ENCODE results near the gene ZNF541. TPM values are rescaled to one million over a fixed set of nuclear protein-coding genes. Genes with fewer than 3 reads are reported as not detected.
A peak's percentile ranks its signal among the peaks of the same experiment; 100 is the strongest.

The ZNF541 gene
- total RNA-seq, 6 donors from 2014 or later, result 0.20 to 2.1 (median 0.42) TPM

- Histone ChIP-seq H3K27ac (peak overlapping the region in 2 of 4 donors; percentile 42 to 77), H3K36me3 (no peaks in the 10 kb centered on the region), H3K27me3 (peaks cover 0 to 12% (median 5%) of the 10 kb centered on the region in 4 donors), H3K9me3 (no peaks in the 10 kb centered on the region), H3K4me3 (no peak overlapping the region), H3K4me1 (peaks cover 0 to 13% (median 10%) of the 10 kb centered on the region in 4 donors)
- ATAC-seq (ENCODE audit: low FRiP score in 2 of 2) (peak; percentile 44 to 91), DNase-seq (peak in 1 of 2 donors; percentile 81)
- 68 to 75% methylated on average over 13 of the region's 13 CpGs for WGBS, 2 donors
- TF ChIP-seq CTCF (IDR thresholded peaks at IDR 0.05) (no peak), POLR2A (IDR thresholded peaks at IDR 0.05) (peak in 1 of 4 donors; percentile 47), EP300 (IDR thresholded peaks at IDR 0.05) (peak in 2 of 4 donors; percentile 38 to 49), POLR2AphosphoS5 (IDR thresholded peaks at IDR 0.05) (peak; percentile 30 to 43)
Observed at GRCh38 chr19:47549261-47549862, 23.6 kb downstream of the ZNF541 start.

GRCh38 chr19:47547199-47547598 is 25.7 kb downstream of the ZNF541 start:
- no peak for TF ChIP-seq POLR2AphosphoS5 (IDR thresholded peaks at IDR 0.05)
- no peak for TF ChIP-seq CTCF (IDR thresholded peaks at IDR 0.05)
- no peak for TF ChIP-seq EP300 (IDR thresholded peaks at IDR 0.05)
- no peak for TF ChIP-seq POLR2A (IDR thresholded peaks at IDR 0.05)
- Histone ChIP-seq H3K4me3 (no peak overlapping the region), H3K27me3 (peaks cover 0 to 12% (median 5%) of the 10 kb centered on the region in 4 donors), H3K36me3 (no peaks in the 10 kb centered on the region), H3K27ac (no peak overlapping the region), H3K4me1 (peaks cover 0 to 13% (median 10%) of the 10 kb centered on the region in 4 donors), H3K9me3 (no peaks in the 10 kb centered on the region)
- WGBS, 2 donors, result 72 to 86% methylated on average over 2 of the region's 2 CpGs
- DNase-seq, result no peak
- no peak for ATAC-seq (ENCODE audit: low FRiP score in 2 of 2)

- DNase-seq, result peak in 1 of 2 donors; percentile 79
- WGBS, 2 donors, result 45% methylated on average over 35 of the region's 75 CpGs; no CpG with 5 or more reads in 1 of the 2 donors
- H3K9me3 ChIP-seq, result no peaks in the 10 kb centered on the region
- peak overlapping the region in 3 of 4 donors; percentile 13 to 35 (median 18) for H3K4me3 ChIP-seq
- no peaks in the 10 kb centered on the region for H3K36me3 ChIP-seq
- peaks cover 0 to 13% (median 10%) of the 10 kb centered on the region in 4 donors for H3K4me1 ChIP-seq
- H3K27me3 ChIP-seq, result peaks cover 0 to 12% (median 5%) of the 10 kb centered on the region in 4 donors
- peak in 1 of 2 donors; percentile 38 for ATAC-seq (ENCODE audit: low FRiP score in 2 of 2)
- TF ChIP-seq CTCF (IDR thresholded peaks at IDR 0.05), result no peak
- TF ChIP-seq POLR2A (IDR thresholded peaks at IDR 0.05), result no peak
- TF ChIP-seq POLR2AphosphoS5 (IDR thresholded peaks at IDR 0.05), result no peak
- H3K27ac ChIP-seq, result no peak overlapping the region
Observed at GRCh38 chr19:47545061-47545948, 27.6 kb downstream of the ZNF541 start.

GRCh38 chr19:47544476-47544875 is 28.5 kb downstream of the ZNF541 start:
- H3K9me3 ChIP-seq, result no peaks in the 10 kb centered on the region
- no peak overlapping the region for H3K27ac ChIP-seq
- H3K4me3 ChIP-seq, result peak overlapping the region in 2 of 4 donors; percentile 18 to 35
- DNase-seq (peak in 1 of 2 donors; percentile 60), ATAC-seq (ENCODE audit: low FRiP score in 2 of 2) (no peak)
- H3K36me3 ChIP-seq, result no peaks in the 10 kb centered on the region
- 88% methylated on average over 3 to 20 of the region's 22 CpGs for WGBS, 2 donors
- peaks cover 0 to 13% (median 8%) of the 10 kb centered on the region in 4 donors for H3K4me1 ChIP-seq
- peaks cover 0 to 12% (median 5%) of the 10 kb centered on the region in 4 donors for H3K27me3 ChIP-seq
- TF ChIP-seq POLR2A (IDR thresholded peaks at IDR 0.05), result no peak
- no peak for TF ChIP-seq POLR2AphosphoS5 (IDR thresholded peaks at IDR 0.05)
- TF ChIP-seq CTCF (IDR thresholded peaks at IDR 0.05), result no peak

Measured in upper lobe of left lung (tissue), 6 donors.